Gastrocnemius medialis (tissue), 4 donors: ENCODE results near the gene NEK6.

ENCODE experiments used
- POLR2A ChIP-seq, 2 donors: fragments of 450-650 bp; IDR thresholded peaks; one replicate each; pipeline ENCODE4 v1.6.1; 2017; ENCODE audit warnings: antibody characterized with exemption in 2 of 2, mild to moderate bottlenecking in 2 of 2, moderate library complexity in 2 of 2
- TF ChIP-seq, protein P1 (sequence below), 5 experiments: fragments of 450-650 bp in 3 of 5; fragments of 200-600 bp in 2 of 5; sonication (generic) in 2 of 5; IDR thresholded peaks in 4 of 5; conservative IDR thresholded peaks in 1 of 5; 1 replicate in 4 of 5; 2 replicates in 1 of 5; pipeline ENCODE4 v1.5.1; 2016 to 2019; ENCODE audit warnings: antibody characterized with exemption in 5 of 5, mild to moderate bottlenecking in 3 of 5, moderate library complexity in 3 of 5

DNA sequence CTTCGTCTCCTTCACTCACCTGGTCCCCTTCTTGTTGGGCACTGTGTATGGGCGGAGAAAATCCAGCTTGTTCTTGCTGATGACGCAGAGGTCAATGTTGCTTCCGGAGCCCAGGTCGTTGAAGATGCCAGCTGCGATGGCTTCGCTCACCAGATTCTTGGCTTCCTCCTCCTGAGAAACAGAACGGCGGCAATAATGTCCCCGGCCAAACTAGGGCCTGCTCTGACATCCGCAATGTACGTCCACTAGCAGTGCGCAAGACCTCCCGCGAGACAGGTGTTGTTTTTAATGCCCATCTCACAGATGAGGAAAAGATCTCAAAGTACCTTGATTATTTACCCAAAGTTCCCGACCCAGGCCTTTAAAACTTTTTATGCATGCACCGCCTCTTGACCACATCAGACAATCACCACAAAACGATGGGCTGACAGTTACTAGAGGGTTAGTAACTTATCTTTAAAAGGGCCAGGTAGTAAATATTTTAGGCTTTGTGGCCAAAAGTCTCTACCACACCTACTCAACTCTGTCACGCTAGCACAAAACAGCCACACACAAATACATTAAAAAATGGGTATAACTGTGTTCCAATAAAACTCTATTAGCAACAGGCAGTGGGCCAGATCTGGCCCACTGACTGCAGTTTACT, 99.1 kb downstream of the NEK6 start:
- TF ChIP-seq, protein P1, sequence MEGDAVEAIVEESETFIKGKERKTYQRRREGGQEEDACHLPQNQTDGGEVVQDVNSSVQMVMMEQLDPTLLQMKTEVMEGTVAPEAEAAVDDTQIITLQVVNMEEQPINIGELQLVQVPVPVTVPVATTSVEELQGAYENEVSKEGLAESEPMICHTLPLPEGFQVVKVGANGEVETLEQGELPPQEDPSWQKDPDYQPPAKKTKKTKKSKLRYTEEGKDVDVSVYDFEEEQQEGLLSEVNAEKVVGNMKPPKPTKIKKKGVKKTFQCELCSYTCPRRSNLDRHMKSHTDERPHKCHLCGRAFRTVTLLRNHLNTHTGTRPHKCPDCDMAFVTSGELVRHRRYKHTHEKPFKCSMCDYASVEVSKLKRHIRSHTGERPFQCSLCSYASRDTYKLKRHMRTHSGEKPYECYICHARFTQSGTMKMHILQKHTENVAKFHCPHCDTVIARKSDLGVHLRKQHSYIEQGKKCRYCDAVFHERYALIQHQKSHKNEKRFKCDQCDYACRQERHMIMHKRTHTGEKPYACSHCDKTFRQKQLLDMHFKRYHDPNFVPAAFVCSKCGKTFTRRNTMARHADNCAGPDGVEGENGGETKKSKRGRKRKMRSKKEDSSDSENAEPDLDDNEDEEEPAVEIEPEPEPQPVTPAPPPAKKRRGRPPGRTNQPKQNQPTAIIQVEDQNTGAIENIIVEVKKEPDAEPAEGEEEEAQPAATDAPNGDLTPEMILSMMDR (IDR thresholded peaks at IDR 0.05 in 4 of 5, conservative IDR thresholded peaks at IDR 0.05 in 1 of 5), result no peak
- TF ChIP-seq POLR2A (IDR thresholded peaks at IDR 0.05), result no peak
